ENCODE results near the gene WDSUB1. TPM values are rescaled to one million over a fixed set of nuclear protein-coding genes. Genes with fewer than 3 reads are reported as not detected.

The WDSUB1 gene
- total RNA-seq, 2 donors from 2014 or later: 3.2 to 4.7 TPM

- no peak for DNase-seq (ENCODE audit: low spot score)
- peaks cover 41% of the 10 kb centered on the region for H3K36me3 ChIP-seq
- peaks cover 0 to 58% of the 10 kb centered on the region in 2 donors for H3K4me1 ChIP-seq
- no peaks in the 10 kb centered on the region for H3K9me3 ChIP-seq
- H3K27ac ChIP-seq: peak overlapping the region; percentile 61 to 73
- no peak for TF ChIP-seq CTCF (IDR thresholded peaks at IDR 0.05)
- H3K4me3 ChIP-seq: no peak overlapping the region
- no peaks in the 10 kb centered on the region for H3K27me3 ChIP-seq
Observed at GRCh38 chr2:159201360-159202063, 85.0 kb downstream of the WDSUB1 start.

- Histone ChIP-seq H3K9me3 (no peaks in the 10 kb centered on the region), H3K4me3 (no peak overlapping the region), H3K27ac (peak overlapping the region; percentile 52 to 73), H3K4me1 (peaks cover 0 to 63% of the 10 kb centered on the region in 2 donors), H3K36me3 (peaks cover 36% of the 10 kb centered on the region), H3K27me3 (no peaks in the 10 kb centered on the region)
- no peak for TF ChIP-seq CTCF (IDR thresholded peaks at IDR 0.05)
- no peak for DNase-seq (ENCODE audit: low spot score)
Observed at GRCh38 chr2:159200498-159200897, 86.0 kb downstream of the WDSUB1 start.

- Histone ChIP-seq H3K4me3 (no peak overlapping the region), H3K27me3 (no peaks in the 10 kb centered on the region), H3K9me3 (no peaks in the 10 kb centered on the region), H3K4me1 (peaks cover 0 to 69% of the 10 kb centered on the region in 2 donors), H3K27ac (peak overlapping the region; percentile 52 to 73), H3K36me3 (peaks cover 36% of the 10 kb centered on the region)
- no peak for DNase-seq (ENCODE audit: low spot score)
- peak in 1 of 2 donors; percentile 14 for TF ChIP-seq CTCF (IDR thresholded peaks at IDR 0.05)
Observed at GRCh38 chr2:159199761-159200465, 86.6 kb downstream of the WDSUB1 start.

GRCh38 chr2:159199236-159199635 is 87.3 kb downstream of the WDSUB1 start:
- no peak for DNase-seq (ENCODE audit: low spot score)
- Histone ChIP-seq H3K27ac (peak overlapping the region; percentile 52 to 73), H3K4me1 (peaks cover 0 to 76% of the 10 kb centered on the region in 2 donors), H3K4me3 (no peak overlapping the region), H3K36me3 (peaks cover 41% of the 10 kb centered on the region), H3K27me3 (no peaks in the 10 kb centered on the region), H3K9me3 (no peaks in the 10 kb centered on the region)
- TF ChIP-seq CTCF (IDR thresholded peaks at IDR 0.05): no peak

- no peak overlapping the region for H3K4me3 ChIP-seq
- TF ChIP-seq CTCF (IDR thresholded peaks at IDR 0.05): no peak
- peaks cover 41% of the 10 kb centered on the region for H3K36me3 ChIP-seq
- H3K9me3 ChIP-seq: no peaks in the 10 kb centered on the region
- peak overlapping the region; percentile 54 to 73 for H3K27ac ChIP-seq
- H3K4me1 ChIP-seq: peaks cover 0 to 56% of the 10 kb centered on the region in 2 donors
- H3K27me3 ChIP-seq: no peaks in the 10 kb centered on the region
- no peak for DNase-seq (ENCODE audit: low spot score)
Observed at GRCh38 chr2:159196393-159196925, 90.0 kb downstream of the WDSUB1 start.

All from right atrium auricular region (tissue), 2 donors.